Activated B cell treated with CpG ODN at 0.5 μM for 24 hours (primary cell): ENCODE results near the gene FAM78A. TPM values are rescaled to one million over a fixed set of nuclear protein-coding genes. Genes with fewer than 3 reads are reported as not detected.

ENCODE experiments used
- ATAC-seq: fragments of 200-7000 bp; cut with Tn5 transposase; one replicate; pipeline ENCODE4 v1.10.0; 2021; ENCODE audit warnings: low read depth, mild to moderate bottlenecking, moderate library complexity
- CTCF ChIA-PET: fragments of 350-600 bp; sonication (Branson Sonifier 250); formaldehyde crosslinking; loops from one replicate; lab custom pipeline; 2021; ENCODE audit warnings: antibody characterized with exemption; lab: Charles Lee
- POLR2A ChIA-PET: fragments of 350-600 bp; sonication (Branson Sonifier 250); formaldehyde crosslinking; loops from one replicate; lab custom pipeline; 2021; ENCODE audit warnings: antibody characterized with exemption; lab: Charles Lee
- DNase-seq: peaks from one replicate; pipeline ENCODE4 v3.0.0; 2022
- H3K27ac Mint-ChIP-seq: one replicate; pipeline ENCODE4 v1.8.0; 2020; ENCODE audit warnings: mixed read lengths
- H3K27me3 Mint-ChIP-seq: one replicate; pipeline ENCODE4 v1.8.0; 2021; ENCODE audit warnings: mixed read lengths
- H3K36me3 Mint-ChIP-seq: one replicate; pipeline ENCODE4 v1.8.0; 2021; ENCODE audit warnings: low read depth, mixed read lengths
- H3K4me1 Mint-ChIP-seq: one replicate; pipeline ENCODE4 v1.8.0; 2021; ENCODE audit warnings: mixed read lengths
- H3K4me3 Mint-ChIP-seq: one replicate; pipeline ENCODE4 v1.8.0; 2020; ENCODE audit warnings: mild to moderate bottlenecking, mixed read lengths
- H3K9me3 Mint-ChIP-seq: one replicate; pipeline ENCODE4 v1.8.0; 2020; ENCODE audit warnings: mixed read lengths
- intact Hi-C: fragments of 100-400 bp; cut with micrococcal nuclease; formaldehyde crosslinking; loops from one replicate; pipeline ENCODE4 v1.15.1; 2024
- total RNA-seq: library from RNA; stranded (reverse); gene quantifications from 2 replicates; pipeline ENCODE4 v1.2.3, GENCODE V29; 2022
- TF ChIP-seq, protein P1 (sequence below): fragments of 200-600 bp; IDR thresholded peaks from one replicate; pipeline ENCODE4 v1.8.0; 2022; ENCODE audit warnings: antibody characterized with exemption, mild to moderate bottlenecking

The FAM78A gene
- total RNA-seq, 1 donor from 2014 or later: 22.9 TPM

DNA sequence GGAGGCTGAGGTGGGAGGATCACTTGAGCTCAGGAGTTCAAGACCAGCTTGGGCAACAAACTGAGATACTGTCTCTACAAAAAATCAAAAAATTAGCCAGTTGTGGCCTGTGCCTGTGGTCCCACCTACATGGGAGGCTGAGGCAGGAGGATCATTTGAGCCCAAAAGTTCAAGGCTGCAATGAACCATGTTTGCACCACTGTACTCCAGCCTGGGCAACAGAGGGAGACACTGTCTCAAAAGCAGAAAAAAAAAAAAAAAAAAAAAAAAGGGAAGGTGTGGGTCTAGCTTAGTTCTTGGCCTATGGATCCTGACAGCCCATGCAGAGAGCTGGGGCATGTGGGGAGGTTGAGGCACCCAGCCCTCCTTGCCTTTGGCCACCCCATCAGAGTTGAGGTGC lies 24.1 kb upstream of the FAM78A start:
- TF ChIP-seq, protein P1, sequence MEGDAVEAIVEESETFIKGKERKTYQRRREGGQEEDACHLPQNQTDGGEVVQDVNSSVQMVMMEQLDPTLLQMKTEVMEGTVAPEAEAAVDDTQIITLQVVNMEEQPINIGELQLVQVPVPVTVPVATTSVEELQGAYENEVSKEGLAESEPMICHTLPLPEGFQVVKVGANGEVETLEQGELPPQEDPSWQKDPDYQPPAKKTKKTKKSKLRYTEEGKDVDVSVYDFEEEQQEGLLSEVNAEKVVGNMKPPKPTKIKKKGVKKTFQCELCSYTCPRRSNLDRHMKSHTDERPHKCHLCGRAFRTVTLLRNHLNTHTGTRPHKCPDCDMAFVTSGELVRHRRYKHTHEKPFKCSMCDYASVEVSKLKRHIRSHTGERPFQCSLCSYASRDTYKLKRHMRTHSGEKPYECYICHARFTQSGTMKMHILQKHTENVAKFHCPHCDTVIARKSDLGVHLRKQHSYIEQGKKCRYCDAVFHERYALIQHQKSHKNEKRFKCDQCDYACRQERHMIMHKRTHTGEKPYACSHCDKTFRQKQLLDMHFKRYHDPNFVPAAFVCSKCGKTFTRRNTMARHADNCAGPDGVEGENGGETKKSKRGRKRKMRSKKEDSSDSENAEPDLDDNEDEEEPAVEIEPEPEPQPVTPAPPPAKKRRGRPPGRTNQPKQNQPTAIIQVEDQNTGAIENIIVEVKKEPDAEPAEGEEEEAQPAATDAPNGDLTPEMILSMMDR: no peak
- ATAC-seq (no peak), DNase-seq (no peak)
- no peaks in the 10 kb centered on the region for H3K36me3 Mint-ChIP-seq
- H3K4me3 Mint-ChIP-seq: no peak overlapping the region
- H3K4me1 Mint-ChIP-seq: peaks cover 8% of the 10 kb centered on the region
- H3K27ac Mint-ChIP-seq: no peak overlapping the region
- CTCF ChIA-PET: no interaction called here
- H3K9me3 Mint-ChIP-seq: no peaks in the 10 kb centered on the region
- POLR2A ChIA-PET: interaction anchor here (0.6 kb wide), 1 partner anchor 285 kb away, joined by 3 read pairs; no protein-coding TSS in a partner anchor
- peaks cover 5% of the 10 kb centered on the region for H3K27me3 Mint-ChIP-seq
- intact Hi-C loops: no loop called here

DNA sequence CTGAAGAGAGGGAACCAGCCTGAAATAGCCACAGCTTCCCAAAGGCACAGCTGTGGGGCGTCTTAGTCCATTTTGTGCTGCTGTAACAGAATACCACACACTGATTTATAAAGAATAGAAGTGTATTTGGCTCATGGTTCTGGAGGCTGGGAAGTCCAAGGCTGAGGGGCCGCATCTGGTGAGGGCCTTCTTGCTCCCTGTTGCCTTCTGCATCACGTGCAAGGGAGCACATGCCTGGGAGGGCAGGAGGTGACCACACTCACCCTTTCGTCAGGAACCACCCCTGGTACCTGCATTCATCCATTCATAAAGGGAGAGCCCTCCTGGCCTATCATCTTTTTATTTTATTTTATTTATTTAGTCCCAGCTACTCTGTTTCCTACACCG lies 23.6 kb upstream of the FAM78A start:
- H3K36me3 Mint-ChIP-seq: no peaks in the 10 kb centered on the region
- no peak overlapping the region for H3K4me3 Mint-ChIP-seq
- no peak overlapping the region for H3K27ac Mint-ChIP-seq
- intact Hi-C loops: no loop called here
- ChIA-PET CTCF (no interaction called here), POLR2A (no interaction called here)
- peaks cover 3% of the 10 kb centered on the region for H3K27me3 Mint-ChIP-seq
- ATAC-seq (no peak), DNase-seq (no peak)
- peaks cover 8% of the 10 kb centered on the region for H3K4me1 Mint-ChIP-seq
- TF ChIP-seq, protein P1: no peak
- H3K9me3 Mint-ChIP-seq: no peaks in the 10 kb centered on the region

DNA sequence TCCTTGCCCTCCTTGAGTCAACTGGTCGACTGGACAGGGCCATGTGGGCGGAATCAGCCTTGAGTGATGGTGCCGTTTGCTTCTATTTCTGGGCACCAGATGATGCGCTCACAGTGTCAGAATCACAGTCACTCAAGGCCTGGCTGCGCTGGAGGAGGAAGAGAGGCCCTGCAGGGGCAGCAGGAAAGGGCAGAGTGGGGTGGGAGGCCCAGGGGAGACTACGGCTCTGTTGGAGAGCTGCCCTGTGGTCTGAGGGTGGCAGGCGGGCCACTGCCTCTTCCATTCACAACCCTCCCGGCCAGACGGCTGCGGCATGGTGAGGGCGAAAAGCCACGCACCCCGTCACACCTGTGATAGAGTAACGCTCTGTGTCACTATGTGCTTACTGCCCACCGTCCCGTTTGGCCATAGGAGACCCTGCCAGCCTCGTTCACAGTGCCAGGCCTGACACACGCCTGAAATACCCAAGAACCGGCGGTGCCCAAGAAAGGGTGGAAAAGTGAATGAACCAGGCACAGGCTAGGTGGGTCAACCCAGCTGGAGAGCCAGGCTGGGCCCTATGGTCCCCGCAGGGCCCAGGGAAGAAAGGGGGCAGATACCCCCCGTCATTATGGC lies 23.1 kb upstream of the FAM78A start:
- POLR2A ChIA-PET: no interaction called here
- TF ChIP-seq, protein P1: no peak

GRCh38 chr9:131298816-131299215 lies 22.5 kb upstream of the FAM78A start:
- TF ChIP-seq, protein P1: no peak
- H3K27me3 Mint-ChIP-seq: peaks cover 3% of the 10 kb centered on the region
- H3K27ac Mint-ChIP-seq: no peak overlapping the region
- H3K9me3 Mint-ChIP-seq: no peaks in the 10 kb centered on the region
- ChIA-PET POLR2A (no interaction called here), CTCF (no interaction called here)
- H3K4me3 Mint-ChIP-seq: no peak overlapping the region
- intact Hi-C loops: no loop called here
- ATAC-seq (no peak), DNase-seq (no peak)
- no peaks in the 10 kb centered on the region for H3K36me3 Mint-ChIP-seq
- H3K4me1 Mint-ChIP-seq: peaks cover 8% of the 10 kb centered on the region

More for the DNA sequence above, 23.1 kb upstream of the FAM78A start:
- Mint-ChIP-seq H3K4me3 (no peak overlapping the region), H3K27me3 (peaks cover 3% of the 10 kb centered on the region), H3K36me3 (no peaks in the 10 kb centered on the region), H3K27ac (no peak overlapping the region), H3K9me3 (no peaks in the 10 kb centered on the region), H3K4me1 (peaks cover 8% of the 10 kb centered on the region)
- ATAC-seq (no peak), DNase-seq (no peak)
- intact Hi-C loops: no loop called here
- CTCF ChIA-PET: no interaction called here

GRCh38 chr9:131298341-131298740 lies 22.0 kb upstream of the FAM78A start:
- no peak overlapping the region for H3K4me3 Mint-ChIP-seq
- TF ChIP-seq, protein P1: no peak
- H3K36me3 Mint-ChIP-seq: no peaks in the 10 kb centered on the region
- intact Hi-C loops: no loop called here
- POLR2A ChIA-PET: interaction anchor here (0.6 kb wide), 1 partner anchor 11 kb away, joined by 3 read pairs; no protein-coding TSS in a partner anchor
- no peak overlapping the region for H3K27ac Mint-ChIP-seq
- no peaks in the 10 kb centered on the region for H3K9me3 Mint-ChIP-seq
- CTCF ChIA-PET: no interaction called here
- ATAC-seq (no peak), DNase-seq (no peak)
- H3K4me1 Mint-ChIP-seq: peaks cover 8% of the 10 kb centered on the region
- peaks cover 3% of the 10 kb centered on the region for H3K27me3 Mint-ChIP-seq
